ENCODE data around the gene MTRF1. TPM values are rescaled to one million over a fixed set of nuclear protein-coding genes. Genes with fewer than 3 reads are reported as not detected.

MTRF1 gene
- total and polyA plus RNA-seq, 2 of the 4 experiments (the other 2 are of a cell fraction), result 9.7 to 12.4 TPM

- in situ Hi-C loops (cut with MboI; ENCODE audit: low sequenced_read_pairs) (no loop called here), intact Hi-C loops (cut with micrococcal nuclease) (loop anchor here (2.0 kb wide), 1 partner anchor 55 kb away; no protein-coding TSS in a partner anchor)
- TF ChIP-seq CTCF (conservative IDR thresholded peaks at IDR 0.05; ENCODE audit: low read depth, low read length), result no peak
- TF ChIP-seq MAFK (IDR thresholded peaks at IDR 0.05; ENCODE audit: low read depth, low read length), result 0 out of 2 replicates have a peak, but pooled peaks have one; percentile 1
- TF ChIP-seq BHLHE40 (IDR thresholded peaks at IDR 0.05; ENCODE audit: low read depth, low read length), result peak; percentile 99
- peak; percentile 67; the same call in 1 of the 2 replicates for TF ChIP-seq POLR2A (IDR thresholded peaks at IDR 0.05; ENCODE audit: low read depth, low read length)
- TF ChIP-seq NFE2L2 (IDR thresholded peaks at IDR 0.05; ENCODE audit: low read depth, low read length), result no peak; the same call in 1 of the 2 replicates
- TF ChIP-seq FOS (IDR thresholded peaks at IDR 0.05; ENCODE audit: low read depth, low read length), result peak; percentile 82; the same call in 1 of the 2 replicates
- TF ChIP-seq MXI1 (IDR thresholded peaks at IDR 0.05; ENCODE audit: borderline replicate concordance, low read depth, low read length), result peak; percentile 60; the same call in 1 of the 2 replicates
- TF ChIP-seq SMC3 (IDR thresholded peaks at IDR 0.05; ENCODE audit: low read depth, low read length), result no peak
- no peak for TF ChIP-seq ELK1 (IDR thresholded peaks at IDR 0.05; ENCODE audit: borderline replicate concordance, low read depth, low read length)
- no peak for TF ChIP-seq CHD1 (IDR thresholded peaks at IDR 0.05; ENCODE audit: low read depth, low read length)
- TF ChIP-seq CEBPB (IDR thresholded peaks at IDR 0.05; ENCODE audit: low read depth, low read length), result peak; percentile 85
- no peak for TF ChIP-seq RFX5 (IDR thresholded peaks at IDR 0.05; ENCODE audit: low read depth, low read length)
- peak; percentile 29; the same call in 1 of the 2 replicates for TF ChIP-seq RAD21 (IDR thresholded peaks at IDR 0.05; ENCODE audit: low read length)
- TF ChIP-seq MAZ (IDR thresholded peaks at IDR 0.05; ENCODE audit: borderline replicate concordance, low read depth, low read length), result peak; percentile 98
- no peak for TF ChIP-seq RCOR1 (IDR thresholded peaks at IDR 0.05; ENCODE audit: insufficient replicate concordance, low read length)
These were observed 69.2 kb downstream of the MTRF1 start, which contains the start of gene KBTBD7 for GRCh38 chr13:41193919-41194824. Gene KBTBD7 (minus strand): TSS chr13:41194569. CDS start chr13:41194257, 312 bp downstream.

More at GRCh38 chr13:41193919-41194824, 69.2 kb downstream of the MTRF1 start, which contains the start of gene KBTBD7:
- DNase-seq (peak; percentile 98), ATAC-seq (ENCODE audit: low read depth) (peak; percentile 98)
- Histone ChIP-seq H2BK5ac (ENCODE audit: low read depth, low read length, poor library complexity, severe bottlenecking) (peak within 1 kb of the TSS; percentile 94), H4K91ac (ENCODE audit: insufficient read depth, low read depth, low read length) (peak within 1 kb of the TSS; percentile 91), H2AK5ac (ENCODE audit: low read depth, low read length) (peak within 1 kb of the TSS; percentile 57), H4K20me1 (ENCODE audit: insufficient read depth, low read length) (no peaks in the 10 kb centered on the region), H3K4ac (ENCODE audit: low read depth, low read length) (peak within 1 kb of the TSS; percentile 89), H3K79me1 (ENCODE audit: low read depth in 1 of 2, low read length in 2 of 2) (peaks cover 11 to 19% of the 10 kb centered on the region in 2 experiments), H2AFZ (replicated peaks; ENCODE audit: low read length, poor library complexity) (peak within 1 kb of the TSS; percentile 95), H3K23ac (ENCODE audit: low read depth, low read length) (peak within 1 kb of the TSS; percentile 37), H2BK20ac (ENCODE audit: low read depth, low read length) (peak within 1 kb of the TSS; percentile 91), H3K4me1 (ENCODE audit: control insufficient read depth, insufficient read depth, low read length) (peaks cover 7% of the 10 kb centered on the region), H3K36me3 (ENCODE audit: control insufficient read depth, insufficient read depth, low read length) (peaks cover 2% of the 10 kb centered on the region; the same call in 1 of the 2 replicates), H3K56ac (ENCODE audit: extremely low read depth, insufficient read depth, low read length) (peak within 1 kb of the TSS; percentile 63), H4K5ac (ENCODE audit: low read depth, low read length) (peak within 1 kb of the TSS; percentile 87), H3K4me3 (ENCODE audit: insufficient read depth, low read depth, low read length) (peak within 1 kb of the TSS; percentile 42), H2BK120ac (ENCODE audit: low read depth, low read length) (peak within 1 kb of the TSS; percentile 91), H2AK9ac (replicated peaks; ENCODE audit: low read depth, low read length, poor library complexity) (peak within 1 kb of the TSS; percentile 86), H3K9me3 (ENCODE audit: control insufficient read depth, insufficient read depth, low read length) (peaks cover 5% of the 10 kb centered on the region), H2BK15ac (ENCODE audit: low read depth, low read length) (peak within 1 kb of the TSS; percentile 59; the same call in 2 of the 3 replicates), H3K27ac (ENCODE audit: insufficient read depth, low read length) (peak within 1 kb of the TSS; percentile 92), H3K14ac (replicated peaks; ENCODE audit: low read depth, low read length) (peak within 1 kb of the TSS; percentile 90), H3K9ac (ENCODE audit: low read depth, low read length) (peak within 1 kb of the TSS; percentile 71), H3K4me2 (ENCODE audit: low read depth, low read length) (peak within 1 kb of the TSS; percentile 79), H3K18ac (ENCODE audit: low read depth, low read length) (peak within 1 kb of the TSS; percentile 70), H3K27me3 (ENCODE audit: control insufficient read depth, insufficient read depth, low read length) (no peaks in the 10 kb centered on the region), H3K9me1 (ENCODE audit: insufficient read depth, low read length) (no peaks in the 10 kb centered on the region), H4K8ac (ENCODE audit: low read depth in 2 of 2, low read length in 2 of 2) (peak within 1 kb of the TSS; percentile 66 to 96)
- WGBS, 2 experiments (ENCODE audit: extremely low coverage in 2 of 2, insufficient read length in 1 of 2), result 20% methylated on average over 44 of the region's 66 CpGs; no CpG with 5 or more reads in 1 of the 2 experiments
- dilution Hi-C loops (cut with HindIII; ENCODE audit: low sequenced_read_pairs, unreplicated experiment), result no loop called here
- ChIA-PET POLR2A (ENCODE audit: unreplicated experiment) (no interaction called here), CTCF (no interaction called here)
- no TSS peak for BruUV-seq (replicated peaks)

Data from IMR-90 (cell line).